GM10248 (cell line): ENCODE results near the gene FUT8.

Experiments used
- CTCF ChIA-PET: fragments of 300-600 bp; sonication (Branson Sonifier 250); formaldehyde crosslinking; extraction: SDS; loops from one replicate; lab custom pipeline; 2021; ENCODE audit warnings: antibody characterized with exemption; lab: Yijun Ruan, JAX
- POLR2A ChIA-PET: fragments of 350-650 bp; sonication (Branson Sonifier 250); formaldehyde crosslinking; extraction: SDS; loops from one replicate; lab custom pipeline; 2020; ENCODE audit warnings: antibody characterized with exemption; lab: Yijun Ruan, JAX
- DNase-seq: peaks from one replicate; pipeline ENCODE4 v3.0.0; 2012; ENCODE audit errors: extremely low spot score
- TF ChIP-seq, protein P1 (sequence below): IDR thresholded peaks from 2 replicates; pipeline ENCODE4 v1.5.1; 2012; ENCODE audit warnings: mild to moderate bottlenecking, low read depth; ENCODE audit errors: extremely low read depth, missing control alignments, control extremely low read depth

Gene FUT8

GRCh38 chr14:65772921-65773574 lies 360.5 kb downstream of the FUT8 start:
- POLR2A ChIA-PET, result no interaction called here
- DNase-seq, result no peak
- TF ChIP-seq, protein P1, sequence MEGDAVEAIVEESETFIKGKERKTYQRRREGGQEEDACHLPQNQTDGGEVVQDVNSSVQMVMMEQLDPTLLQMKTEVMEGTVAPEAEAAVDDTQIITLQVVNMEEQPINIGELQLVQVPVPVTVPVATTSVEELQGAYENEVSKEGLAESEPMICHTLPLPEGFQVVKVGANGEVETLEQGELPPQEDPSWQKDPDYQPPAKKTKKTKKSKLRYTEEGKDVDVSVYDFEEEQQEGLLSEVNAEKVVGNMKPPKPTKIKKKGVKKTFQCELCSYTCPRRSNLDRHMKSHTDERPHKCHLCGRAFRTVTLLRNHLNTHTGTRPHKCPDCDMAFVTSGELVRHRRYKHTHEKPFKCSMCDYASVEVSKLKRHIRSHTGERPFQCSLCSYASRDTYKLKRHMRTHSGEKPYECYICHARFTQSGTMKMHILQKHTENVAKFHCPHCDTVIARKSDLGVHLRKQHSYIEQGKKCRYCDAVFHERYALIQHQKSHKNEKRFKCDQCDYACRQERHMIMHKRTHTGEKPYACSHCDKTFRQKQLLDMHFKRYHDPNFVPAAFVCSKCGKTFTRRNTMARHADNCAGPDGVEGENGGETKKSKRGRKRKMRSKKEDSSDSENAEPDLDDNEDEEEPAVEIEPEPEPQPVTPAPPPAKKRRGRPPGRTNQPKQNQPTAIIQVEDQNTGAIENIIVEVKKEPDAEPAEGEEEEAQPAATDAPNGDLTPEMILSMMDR, result no peak
- CTCF ChIA-PET, result interaction anchor here (1.7 kb wide), 1 partner anchor 12 kb away, joined by 7 read pairs; no protein-coding TSS in a partner anchor

DNA sequence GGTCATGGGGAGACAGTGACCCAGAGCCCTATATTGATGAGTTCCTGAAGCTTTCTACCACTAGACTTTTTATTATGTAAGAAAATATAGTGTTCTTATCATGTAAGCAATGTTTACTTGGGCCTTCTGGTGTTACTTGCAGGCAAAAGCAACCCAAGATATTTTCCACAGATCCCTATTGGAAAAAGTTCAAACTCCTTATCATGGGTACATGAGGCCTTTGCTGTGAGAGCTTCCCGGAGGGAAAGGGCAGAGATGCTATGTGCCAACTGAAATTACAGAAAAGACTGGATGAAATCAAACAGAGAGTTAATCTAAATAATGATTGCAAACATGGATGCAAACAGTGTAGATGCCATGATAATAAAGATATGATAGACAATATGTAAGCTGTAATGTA lies 361.5 kb downstream of the FUT8 start:
- CTCF ChIA-PET, result no interaction called here
- DNase-seq, result no peak
- POLR2A ChIA-PET, result no interaction called here
- TF ChIP-seq, protein P1, result no peak

DNA sequence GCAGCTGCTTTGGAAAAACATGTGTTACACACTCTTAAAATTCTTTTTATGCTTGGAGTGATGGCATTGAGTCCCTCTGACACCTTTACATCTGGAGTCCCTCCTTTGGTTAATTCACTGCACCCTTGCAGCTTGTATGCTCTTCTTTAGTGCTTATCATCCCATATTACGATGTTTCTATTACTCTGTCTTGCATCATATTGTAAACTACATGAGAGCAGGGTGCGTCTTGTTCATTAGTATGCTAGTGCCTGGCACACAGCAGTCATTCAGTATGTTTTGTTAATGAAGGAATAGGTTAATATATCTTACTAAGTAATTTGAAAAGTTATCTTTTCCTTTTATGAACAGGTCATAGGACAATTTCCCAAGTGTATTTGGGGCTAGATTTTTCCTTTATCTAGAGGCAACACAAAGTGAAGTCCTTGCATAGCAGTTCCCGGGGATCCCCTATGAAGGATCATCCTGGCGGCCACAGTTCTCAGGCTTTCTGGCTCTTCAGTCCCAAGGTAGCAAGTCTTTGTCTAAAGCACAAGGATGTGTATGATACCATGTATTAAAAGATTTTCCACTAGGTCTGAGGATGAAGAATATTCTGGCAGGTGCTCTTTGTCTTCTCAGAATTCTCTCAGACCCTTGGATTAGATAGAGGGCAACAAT lies 363.8 kb downstream of the FUT8 start:
- ChIA-PET POLR2A (no interaction called here), CTCF (interaction anchor here (1.6 kb wide), 1 partner anchor 48 kb away, joined by 3 read pairs; no protein-coding TSS in a partner anchor)
- TF ChIP-seq, protein P1, result no peak
- DNase-seq, result no peak

DNA sequence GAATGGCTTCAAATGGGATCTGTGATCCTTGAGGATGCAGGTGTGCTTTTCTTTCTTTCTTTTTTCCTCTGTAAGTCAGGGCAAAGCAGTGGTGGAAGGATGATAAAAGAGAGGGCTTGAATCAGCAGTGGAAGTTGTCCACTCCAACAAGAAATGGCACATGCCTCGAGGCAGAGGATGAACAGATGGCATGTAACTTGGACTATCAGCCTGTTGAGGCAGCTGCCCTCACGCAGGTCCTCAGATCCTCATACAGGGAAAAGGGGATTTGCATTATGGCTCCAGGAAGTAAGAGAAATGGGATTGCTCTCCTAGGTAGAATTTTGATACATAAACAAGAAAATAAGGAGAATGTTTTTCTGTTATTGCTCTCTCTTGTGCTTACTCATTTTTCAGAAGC lies 368.0 kb downstream of the FUT8 start:
- CTCF ChIA-PET, result interaction anchor here (1.0 to 1.6 kb wide), 2 partner anchors 15 to 44 kb away, joined by 3 read pairs; no protein-coding TSS in a partner anchor
- POLR2A ChIA-PET, result interaction anchor here (0.5 kb wide), 1 partner anchor 494 kb away, joined by 5 read pairs; no protein-coding TSS in a partner anchor
- TF ChIP-seq, protein P1, result no peak
- no peak for DNase-seq

GRCh38 chr14:65783101-65783500 lies 370.6 kb downstream of the FUT8 start:
- no peak for DNase-seq
- TF ChIP-seq, protein P1, result no peak
- CTCF ChIA-PET, result no interaction called here
- POLR2A ChIA-PET, result no interaction called here

- CTCF ChIA-PET, result no interaction called here
- TF ChIP-seq, protein P1, result no peak
- no peak for DNase-seq
- POLR2A ChIA-PET, result no interaction called here
These were observed 371.0 kb downstream of the FUT8 start for GRCh38 chr14:65783576-65783975.
